ENCODE data around the gene MYOM3. TPM values are rescaled to one million over a fixed set of nuclear protein-coding genes. Genes with fewer than 3 reads are reported as not detected.

The MYOM3 gene
- total and polyA plus RNA-seq, 2 of the 13 experiments (the other 11 are each of a cell fraction or from before 2014, with no cell fraction given) = 5.8 to 15.3 TPM

GRCh38 chr1:24018611-24019580 is 93.0 kb downstream of the MYOM3 start (continued):
- 0 out of 2 replicates have a peak, but pooled peaks have one; percentile 29 for TF ChIP-seq BRF2 (CRISPR knock-in tag; IDR thresholded peaks at IDR 0.05)
- TF ChIP-seq ZBTB7A (CRISPR knock-in tag; IDR thresholded peaks at IDR 0.05) = no peak
- TF ChIP-seq HMGXB3 (CRISPR knock-in tag; IDR thresholded peaks at IDR 0.05; ENCODE audit: borderline replicate concordance) = no peak
- TF ChIP-seq HOXD1 (CRISPR knock-in tag; IDR thresholded peaks at IDR 0.05) = no peak
- TF ChIP-seq ZNF160 (CRISPR knock-in tag; IDR thresholded peaks at IDR 0.05) = no peak
- TF ChIP-seq TRIM24 (CRISPR knock-in tag; IDR thresholded peaks at IDR 0.05) = no peak
- TF ChIP-seq GPBP1L1 (CRISPR knock-in tag; IDR thresholded peaks at IDR 0.05) = no peak
- no peak for TF ChIP-seq GABPA (IDR thresholded peaks at IDR 0.05; ENCODE audit: low read depth, low read length)
- TF ChIP-seq GABPA (CRISPR knock-in tag; IDR thresholded peaks at IDR 0.05; ENCODE audit: low read depth) = no peak
- no peak for TF ChIP-seq ZNF496 (CRISPR knock-in tag; IDR thresholded peaks at IDR 0.05; ENCODE audit: insufficient replicate concordance)
- no peak for TF ChIP-seq ZNF367 (CRISPR knock-in tag; IDR thresholded peaks at IDR 0.05; ENCODE audit: borderline replicate concordance)
- no peak for TF ChIP-seq MNT (IDR thresholded peaks at IDR 0.05)
- peak; percentile 94 for TF ChIP-seq RFX1 (IDR thresholded peaks at IDR 0.05)
- no peak for TF ChIP-seq TOE1 (CRISPR knock-in tag; IDR thresholded peaks at IDR 0.05)
- no peak for TF ChIP-seq RFXANK (CRISPR knock-in tag; IDR thresholded peaks at IDR 0.05)
- no peak for TF ChIP-seq ZNF343 (CRISPR knock-in tag; IDR thresholded peaks at IDR 0.05)
- TF ChIP-seq KDM5B (CRISPR knock-in tag; IDR thresholded peaks at IDR 0.05; ENCODE audit: borderline replicate concordance) = no peak
- no peak for TF ChIP-seq ZNF329 (CRISPR knock-in tag; IDR thresholded peaks at IDR 0.05; ENCODE audit: low read depth)
- no peak for TF ChIP-seq ZNF569 (CRISPR knock-in tag; IDR thresholded peaks at IDR 0.05; ENCODE audit: borderline replicate concordance)
- TF ChIP-seq RBFOX2 (IDR thresholded peaks at IDR 0.05; ENCODE audit: low read depth, low read length) = 0 out of 2 replicates have a peak, but pooled peaks have one; percentile 23
- TF ChIP-seq ZNF572 (CRISPR knock-in tag; IDR thresholded peaks at IDR 0.05) = no peak
- no peak for TF ChIP-seq ZNF75D (CRISPR knock-in tag; IDR thresholded peaks at IDR 0.05; ENCODE audit: borderline replicate concordance)

Data from HepG2 (cell line).